HFF-Myc (cell line): ENCODE results near the gene FREM2.

Source experiments
- DNase-seq: peaks from one replicate; pipeline ENCODE4 v3.0.0-alpha.2; 2011; ENCODE audit warnings: low read depth; ENCODE audit errors: extremely low read depth
- H3K4me3 ChIP-seq: replicated peaks from 2 replicates; pipeline ENCODE4 v1.5.1; 2011; ENCODE audit warnings: low read depth, mild to moderate bottlenecking, control low read depth, low read length
- CTCF ChIP-seq: IDR thresholded peaks from 2 replicates; pipeline ENCODE4 v1.5.1; 2012; ENCODE audit warnings: mild to moderate bottlenecking, low read depth, low read length, control low read depth; ENCODE audit errors: missing control alignments

The FREM2 gene

GRCh38 chr13:38669234-38669964 is 17.5 kb upstream of the FREM2 start:
- DNase-seq, result no peak
- no peak for TF ChIP-seq CTCF
- H3K4me3 ChIP-seq, result no peak overlapping the region

GRCh38 chr13:38670627-38671026 is 16.2 kb upstream of the FREM2 start:
- no peak for DNase-seq
- H3K4me3 ChIP-seq, result no peak overlapping the region
- TF ChIP-seq CTCF, result no peak

- no peak overlapping the region for H3K4me3 ChIP-seq
- DNase-seq, result no peak
- no peak for TF ChIP-seq CTCF
Measured at GRCh38 chr13:38671980-38672379, 14.9 kb upstream of the FREM2 start.

GRCh38 chr13:38674208-38674607 is 12.7 kb upstream of the FREM2 start:
- no peak for DNase-seq
- TF ChIP-seq CTCF, result no peak
- no peak overlapping the region for H3K4me3 ChIP-seq

GRCh38 chr13:38680912-38681311 is 6.0 kb upstream of the FREM2 start:
- DNase-seq, result no peak
- no peak overlapping the region for H3K4me3 ChIP-seq
- no peak for TF ChIP-seq CTCF

GRCh38 chr13:38684714-38685113 is 2.2 kb upstream of the FREM2 start:
- no peak for DNase-seq
- TF ChIP-seq CTCF, result no peak
- no peak overlapping the region for H3K4me3 ChIP-seq

GRCh38 chr13:38685431-38685830 is 1.4 kb upstream of the FREM2 start:
- no peak for DNase-seq
- no peak overlapping the region for H3K4me3 ChIP-seq
- TF ChIP-seq CTCF, result no peak
